Type B pancreatic cell (in vitro differentiated cells): ENCODE measurements around the gene ABHD17B. TPM values are rescaled to one million over a fixed set of nuclear protein-coding genes. Genes with fewer than 3 reads are reported as not detected.

ENCODE experiments used
- DNase-seq: peaks from one replicate; pipeline ENCODE4 v3.0.0; 2021; ENCODE audit warnings: mixed read lengths; ENCODE audit not compliant: unreplicated experiment; ENCODE audit errors: extremely low spot score
- H3K27ac Mint-ChIP-seq: 2 replicates; pipeline ENCODE4 v1.8.0; 2021; ENCODE audit warnings: mild to moderate bottlenecking, mixed read lengths
- H3K27me3 Mint-ChIP-seq: 2 replicates; pipeline ENCODE4 v1.8.0; 2021; ENCODE audit warnings: mixed read lengths
- H3K36me3 Mint-ChIP-seq: 2 replicates; pipeline ENCODE4 v1.8.0; 2021; ENCODE audit warnings: mixed read lengths
- H3K4me1 Mint-ChIP-seq: one replicate; pipeline ENCODE4 v1.8.0; 2021; ENCODE audit warnings: mixed read lengths; ENCODE audit not compliant: unreplicated experiment
- H3K4me3 Mint-ChIP-seq: 2 replicates; pipeline ENCODE4 v1.8.0; 2021; ENCODE audit warnings: mild to moderate bottlenecking, mixed read lengths
- H3K9me3 Mint-ChIP-seq: 2 replicates; pipeline ENCODE4 v1.8.0; 2021; ENCODE audit warnings: mixed read lengths
- CTCF ChIP-seq: fragments of 200-600 bp; sonication (generic); conservative IDR thresholded peaks from 2 replicates; pipeline ENCODE4 v1.5.0; 2021; ENCODE audit warnings: antibody characterized with exemption, mild to moderate bottlenecking
- total RNA-seq: library from RNA; stranded (reverse); gene quantifications from 2 replicates; pipeline ENCODE4 v1.2.1, GENCODE V29; 2021; ENCODE audit warnings: low replicate concordance

Gene ABHD17B
- total RNA-seq, 1 donor from 2014 or later = 35.7 TPM

- Mint-ChIP-seq H3K9me3 (no peaks in the 10 kb centered on the region), H3K4me1 (peaks cover 18% of the 10 kb centered on the region), H3K27me3 (no peaks in the 10 kb centered on the region), H3K36me3 (peaks cover 13% of the 10 kb centered on the region), H3K27ac (no peak overlapping the region), H3K4me3 (no peak overlapping the region)
- no peak for TF ChIP-seq CTCF
- DNase-seq = no peak
These were observed 15.9 kb downstream of the ABHD17B start for GRCh38 chr9:71895117-71895516.

GRCh38 chr9:71891557-71892189 is 19.3 kb downstream of the ABHD17B start:
- peaks cover 10% of the 10 kb centered on the region for H3K36me3 Mint-ChIP-seq
- H3K27me3 Mint-ChIP-seq = no peaks in the 10 kb centered on the region
- H3K4me1 Mint-ChIP-seq = peaks cover 4% of the 10 kb centered on the region
- H3K27ac Mint-ChIP-seq = no peak overlapping the region
- peaks cover 5% of the 10 kb centered on the region for H3K9me3 Mint-ChIP-seq
- no peak for TF ChIP-seq CTCF
- no peak for DNase-seq
- no peak overlapping the region for H3K4me3 Mint-ChIP-seq

GRCh38 chr9:71890042-71890679 is 20.8 kb downstream of the ABHD17B start:
- H3K27me3 Mint-ChIP-seq = no peaks in the 10 kb centered on the region
- peaks cover 13% of the 10 kb centered on the region for H3K36me3 Mint-ChIP-seq
- H3K4me1 Mint-ChIP-seq = peaks cover 4% of the 10 kb centered on the region
- no peak overlapping the region for H3K27ac Mint-ChIP-seq
- no peak for TF ChIP-seq CTCF
- DNase-seq = no peak
- H3K9me3 Mint-ChIP-seq = peaks cover 5% of the 10 kb centered on the region
- H3K4me3 Mint-ChIP-seq = no peak overlapping the region

GRCh38 chr9:71887362-71887761 is 23.6 kb downstream of the ABHD17B start:
- Mint-ChIP-seq H3K9me3 (peaks cover 17% of the 10 kb centered on the region), H3K4me3 (no peak overlapping the region), H3K27ac (no peak overlapping the region), H3K36me3 (peaks cover 25% of the 10 kb centered on the region), H3K27me3 (no peaks in the 10 kb centered on the region), H3K4me1 (no peaks in the 10 kb centered on the region)
- no peak for TF ChIP-seq CTCF
- no peak for DNase-seq

- DNase-seq = no peak
- Mint-ChIP-seq H3K4me3 (no peak overlapping the region), H3K27ac (no peak overlapping the region), H3K27me3 (no peaks in the 10 kb centered on the region), H3K4me1 (no peaks in the 10 kb centered on the region), H3K9me3 (peaks cover 17% of the 10 kb centered on the region), H3K36me3 (peaks cover 29% of the 10 kb centered on the region)
- TF ChIP-seq CTCF = no peak
These were observed 24.5 kb downstream of the ABHD17B start for GRCh38 chr9:71886541-71886940.
